ENCODE results near the gene RIPK4.

DNA sequence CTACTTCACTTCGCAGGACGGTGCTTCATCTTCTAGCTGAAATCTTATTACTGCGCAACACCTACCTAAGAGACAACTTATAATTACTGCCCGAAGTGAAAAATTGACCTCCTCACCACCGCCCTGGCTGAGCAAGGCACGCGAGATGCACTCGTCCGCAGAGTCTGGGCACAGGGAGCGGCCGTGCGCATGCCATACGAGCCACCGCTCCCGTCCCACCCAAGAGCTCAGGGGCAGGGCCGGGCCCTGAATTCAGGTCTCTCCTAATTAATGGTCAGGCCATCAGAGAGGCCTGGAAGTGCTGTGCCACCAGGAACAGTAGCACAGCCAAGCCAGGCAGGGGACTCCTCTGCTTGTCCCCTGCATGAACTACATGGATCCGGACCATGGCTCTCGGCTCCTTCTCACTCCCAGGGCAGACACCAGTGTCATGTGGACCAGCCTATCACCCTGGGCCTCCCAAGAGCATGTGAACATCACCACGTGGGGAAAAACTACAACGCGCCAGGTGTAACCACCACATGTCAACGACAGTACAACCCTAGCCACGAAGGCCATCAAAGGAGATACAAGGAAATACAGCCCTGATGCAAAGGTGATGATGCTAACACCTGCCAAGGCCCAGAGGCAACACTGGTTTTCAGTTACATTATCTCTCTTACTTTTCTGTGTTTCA is 11.5 kb downstream of the RIPK4 start:
- no peak for TF ChIP-seq POLR2A (IDR thresholded peaks at IDR 0.05; ENCODE audit: low read depth, low read length)
- no peak for TF ChIP-seq POLR2AphosphoS5 (IDR thresholded peaks at IDR 0.05; ENCODE audit: low read depth, low read length)
